Thyroid gland (tissue), 4 donors: ENCODE data around the gene CACNA2D3.

Experiments used
- POLR2A ChIP-seq, 2 donors: fragments of 450-650 bp; IDR thresholded peaks; one replicate each; pipeline ENCODE4 v1.6.1; 2017; ENCODE audit warnings: antibody characterized with exemption in 2 of 2, mild to moderate bottlenecking in 2 of 2, moderate library complexity in 1 of 2
- TF ChIP-seq, protein P1 (sequence below), 6 experiments: fragments of 200-600 bp in 3 of 6; fragments of 450-650 bp in 3 of 6; sonication (generic) in 3 of 6; IDR thresholded peaks; one replicate each; pipeline ENCODE4 v1.5.1; 2016 to 2019; ENCODE audit warnings: antibody characterized with exemption in 6 of 6, mild to moderate bottlenecking in 2 of 6, inconsistent platforms in 1 of 6, moderate library complexity in 1 of 6

DNA sequence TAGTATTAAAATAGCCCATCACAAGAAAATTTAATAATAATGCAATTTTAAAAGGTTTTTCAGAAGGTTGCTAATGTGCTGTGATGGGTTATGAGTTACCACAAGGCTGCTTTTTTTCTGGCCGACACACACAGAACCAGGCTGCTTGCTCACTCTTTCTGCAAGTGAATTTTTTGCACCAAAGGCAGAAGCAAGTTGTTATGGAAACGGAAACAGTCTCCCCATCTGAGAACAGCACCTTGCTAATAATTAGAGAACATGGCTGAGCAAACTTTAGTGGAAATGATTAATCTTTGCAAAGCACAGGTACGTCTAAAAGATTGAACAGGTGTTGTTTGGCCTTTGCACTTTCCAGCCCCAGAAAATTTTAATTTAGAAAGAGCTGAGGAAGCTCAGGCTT lies 51.0 kb downstream of the CACNA2D3 start:
- TF ChIP-seq, protein P1, sequence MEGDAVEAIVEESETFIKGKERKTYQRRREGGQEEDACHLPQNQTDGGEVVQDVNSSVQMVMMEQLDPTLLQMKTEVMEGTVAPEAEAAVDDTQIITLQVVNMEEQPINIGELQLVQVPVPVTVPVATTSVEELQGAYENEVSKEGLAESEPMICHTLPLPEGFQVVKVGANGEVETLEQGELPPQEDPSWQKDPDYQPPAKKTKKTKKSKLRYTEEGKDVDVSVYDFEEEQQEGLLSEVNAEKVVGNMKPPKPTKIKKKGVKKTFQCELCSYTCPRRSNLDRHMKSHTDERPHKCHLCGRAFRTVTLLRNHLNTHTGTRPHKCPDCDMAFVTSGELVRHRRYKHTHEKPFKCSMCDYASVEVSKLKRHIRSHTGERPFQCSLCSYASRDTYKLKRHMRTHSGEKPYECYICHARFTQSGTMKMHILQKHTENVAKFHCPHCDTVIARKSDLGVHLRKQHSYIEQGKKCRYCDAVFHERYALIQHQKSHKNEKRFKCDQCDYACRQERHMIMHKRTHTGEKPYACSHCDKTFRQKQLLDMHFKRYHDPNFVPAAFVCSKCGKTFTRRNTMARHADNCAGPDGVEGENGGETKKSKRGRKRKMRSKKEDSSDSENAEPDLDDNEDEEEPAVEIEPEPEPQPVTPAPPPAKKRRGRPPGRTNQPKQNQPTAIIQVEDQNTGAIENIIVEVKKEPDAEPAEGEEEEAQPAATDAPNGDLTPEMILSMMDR (IDR thresholded peaks at IDR 0.05): no peak
- TF ChIP-seq POLR2A (IDR thresholded peaks at IDR 0.05): no peak
